OCI-M2 (cell line): Measurements from ENCODE around the gene ROCK1.
"Not testable (repeated sequence)": the region's sequence is repeated elsewhere in the genome, so short reads cannot be mapped to it uniquely, and the experiment has no call there.

Experiments
- DNase-seq: peaks from one replicate; lab custom pipeline; 2025; ENCODE audit not compliant: unreplicated experiment; lab: John Stamatoyannopoulos, UW

Gene ROCK1

DNA sequence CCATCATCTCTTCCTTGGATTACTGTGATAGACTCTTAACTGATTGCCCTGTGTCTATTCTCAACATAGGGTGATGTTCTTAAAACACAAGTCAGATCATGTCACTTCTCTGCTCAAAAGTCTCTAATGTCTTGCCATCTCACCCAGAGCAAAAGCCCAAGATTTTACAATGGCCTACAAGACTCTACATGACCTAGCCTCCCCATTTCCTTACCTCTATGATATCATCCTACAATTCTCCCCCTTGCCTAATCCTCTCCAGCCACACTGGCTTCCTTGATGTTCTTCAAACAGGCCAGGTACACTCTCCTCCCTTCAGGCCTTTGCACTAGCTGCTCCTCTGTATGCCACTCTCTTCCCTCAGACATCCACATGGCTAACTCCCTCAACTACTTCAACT, 55.1 kb downstream of the ROCK1 start:
- no peak for DNase-seq

DNA sequence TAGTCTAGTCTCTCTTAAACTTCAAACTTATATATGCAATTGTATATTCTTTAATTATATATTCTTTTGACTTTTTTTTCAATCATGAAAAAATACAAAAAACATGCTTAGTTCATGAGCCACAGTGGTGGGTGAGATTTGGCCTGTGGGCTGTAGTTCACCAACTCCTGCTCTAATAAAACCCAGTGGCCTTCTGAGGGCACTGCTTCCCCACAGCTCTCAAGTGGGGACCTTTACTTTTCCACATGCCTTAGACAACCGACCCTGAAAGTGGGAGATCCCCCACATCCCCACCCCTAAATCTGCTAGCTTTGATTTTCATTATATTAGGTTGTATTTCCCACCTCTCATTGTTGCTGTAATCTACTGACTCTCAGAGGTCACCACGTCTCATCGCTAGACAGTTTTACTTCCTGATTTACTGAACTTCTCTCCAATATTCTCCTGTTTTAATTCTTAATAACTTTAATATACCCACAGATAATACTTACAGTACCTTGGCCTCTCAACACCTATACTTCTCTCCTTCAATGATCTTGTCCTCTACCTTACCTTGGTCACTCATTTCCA, 57.3 kb downstream of the ROCK1 start:
- no peak for DNase-seq

DNA sequence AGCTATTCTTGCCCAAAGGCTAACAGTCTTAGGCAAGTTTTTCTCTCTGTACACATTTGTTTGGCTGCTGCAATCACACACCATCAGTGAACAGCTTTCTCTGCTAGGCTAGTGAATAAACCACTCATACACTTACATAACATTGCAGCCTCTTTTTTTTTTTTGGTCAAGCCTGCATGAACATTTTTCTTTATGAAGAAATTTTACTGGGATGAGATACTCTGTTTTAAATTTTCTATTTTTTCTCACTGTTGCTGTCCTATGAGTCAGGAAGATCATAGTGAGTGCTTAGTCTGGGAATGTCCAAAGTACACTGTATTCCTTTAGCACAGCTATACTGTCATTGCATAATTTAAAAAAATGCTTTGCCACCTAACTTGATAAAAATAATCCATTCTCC, 58.5 kb downstream of the ROCK1 start:
- DNase-seq, result no peak

DNA sequence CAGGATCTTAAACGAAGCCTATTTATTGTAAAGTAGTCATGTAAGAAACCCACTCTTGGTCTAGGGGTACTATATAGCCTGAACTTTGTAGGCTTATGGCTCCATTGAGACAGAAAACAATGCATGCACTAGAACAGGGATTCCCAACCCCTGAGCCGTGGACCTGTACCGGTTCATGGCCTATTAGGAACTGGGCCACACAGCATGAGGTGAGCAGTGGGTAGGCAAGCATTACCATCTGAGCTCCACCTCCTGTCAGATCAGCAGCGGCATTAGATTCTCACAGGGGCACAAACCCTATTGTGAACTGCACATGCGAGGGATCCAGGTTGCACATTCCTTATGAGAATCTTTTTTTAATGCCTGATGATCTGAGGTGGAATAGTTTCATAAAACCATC, 59.2 kb downstream of the ROCK1 start:
- no peak for DNase-seq

DNA sequence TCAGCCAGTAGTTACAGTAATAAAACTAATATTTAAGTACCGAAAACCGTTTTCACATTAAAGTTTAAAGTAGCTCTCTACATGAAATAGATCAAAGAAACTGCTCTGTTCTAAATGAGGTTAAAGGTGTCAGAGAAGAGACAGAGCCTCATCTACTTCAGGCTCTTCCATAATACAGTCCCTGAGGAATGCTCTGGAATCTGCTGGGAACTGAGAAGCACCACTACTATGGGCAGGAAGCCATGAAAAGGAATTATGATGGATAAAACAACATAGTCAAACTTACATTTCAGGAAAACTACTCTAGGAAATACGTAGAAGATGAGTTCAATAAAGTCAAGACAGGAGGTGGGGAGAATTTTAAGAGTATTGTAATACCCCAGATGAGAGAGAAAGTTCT, 60.0 kb downstream of the ROCK1 start:
- DNase-seq, result no peak

DNA sequence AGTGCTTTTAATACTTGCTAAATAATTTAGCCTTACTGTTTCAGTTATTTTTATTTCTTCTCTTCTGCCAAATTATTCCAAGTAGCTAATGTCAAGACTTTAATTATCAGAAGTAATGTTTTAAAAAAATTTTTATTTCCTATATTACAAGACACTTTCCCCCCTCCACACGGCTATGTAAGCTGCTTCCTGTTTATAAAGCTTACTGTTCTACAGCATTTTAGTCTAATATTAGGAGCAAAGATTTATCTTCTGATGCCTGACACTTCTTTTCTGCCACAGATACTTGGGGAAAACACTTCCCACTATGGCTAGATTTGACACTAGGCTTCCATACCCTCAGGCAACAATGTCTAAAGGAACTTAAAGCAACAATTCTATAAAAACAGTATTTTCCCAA, 62.3 kb downstream of the ROCK1 start:
- DNase-seq, result no peak

- DNase-seq, result no peak
Observed at GRCh38 chr18:21047126-21047525, 64.5 kb downstream of the ROCK1 start.

DNA sequence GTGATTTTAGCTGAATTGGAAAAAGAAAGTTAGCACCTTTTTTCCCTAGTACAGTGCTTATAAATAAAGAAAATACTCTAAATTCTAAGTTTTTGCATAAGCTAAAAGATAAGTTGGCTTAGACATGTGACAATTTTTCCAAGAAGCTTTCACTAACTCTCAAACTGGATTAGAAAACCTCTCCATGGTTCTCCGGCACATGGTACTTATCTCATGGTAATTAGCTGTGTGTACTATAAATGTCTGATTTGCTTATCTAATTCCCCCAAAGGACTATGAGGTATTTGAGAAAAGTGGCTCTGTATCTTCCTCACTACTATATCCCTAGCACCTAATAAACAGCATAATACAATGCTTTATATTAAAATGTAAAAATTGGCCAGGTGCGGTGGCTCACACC, 71.1 kb downstream of the ROCK1 start:
- DNase-seq, result no peak

DNA sequence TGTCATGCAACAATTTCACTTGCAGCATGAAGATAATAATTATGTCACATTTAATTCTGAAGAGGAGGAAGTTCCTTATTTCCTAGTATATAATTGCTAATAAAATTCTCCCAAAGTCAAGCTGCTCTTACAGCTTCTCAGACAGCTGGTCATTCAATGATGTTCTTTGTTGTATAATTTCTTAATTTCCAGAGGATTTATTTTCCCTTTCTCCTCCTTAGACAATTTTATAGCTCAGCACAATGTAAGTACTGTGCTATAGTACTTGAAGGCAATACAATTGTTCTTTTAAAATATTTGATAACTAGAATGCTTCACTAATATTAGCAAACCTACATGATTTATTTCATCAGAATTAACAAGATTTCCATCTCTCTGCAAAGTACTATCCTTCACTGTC, 73.4 kb downstream of the ROCK1 start:
- no peak for DNase-seq

DNA sequence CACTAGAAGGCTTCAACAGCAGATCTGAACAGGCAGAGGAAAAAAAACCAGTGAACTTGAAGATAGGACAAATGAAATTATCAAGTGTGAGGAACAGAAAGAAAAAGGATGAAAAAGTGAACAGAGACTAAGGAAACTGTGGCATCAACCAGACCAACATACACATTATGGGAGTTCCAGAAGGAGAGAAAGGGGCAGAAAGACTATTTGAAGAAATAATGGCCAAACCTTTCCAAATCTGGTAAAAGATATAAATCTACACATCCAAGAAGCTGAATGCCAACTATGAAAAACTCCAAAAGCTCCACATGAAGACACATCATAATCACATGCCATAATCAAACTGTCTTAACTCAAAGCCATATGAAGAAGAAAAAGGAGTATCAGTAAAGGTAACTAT, 79.8 kb downstream of the ROCK1 start:
- DNase-seq, result no peak

- DNase-seq, result not testable (repeated sequence)
Observed at GRCh38 chr18:21018257-21018656, 93.4 kb downstream of the ROCK1 start.

GRCh38 chr18:21012308-21012707, 99.3 kb downstream of the ROCK1 start:
- no peak for DNase-seq

- DNase-seq, result no peak
Observed at GRCh38 chr18:21004726-21005125, 106.9 kb downstream of the ROCK1 start.

GRCh38 chr18:21000667-21001066, 110.9 kb downstream of the ROCK1 start:
- no peak for DNase-seq

GRCh38 chr18:20997371-20997770, 114.2 kb downstream of the ROCK1 start:
- no peak for DNase-seq

DNA sequence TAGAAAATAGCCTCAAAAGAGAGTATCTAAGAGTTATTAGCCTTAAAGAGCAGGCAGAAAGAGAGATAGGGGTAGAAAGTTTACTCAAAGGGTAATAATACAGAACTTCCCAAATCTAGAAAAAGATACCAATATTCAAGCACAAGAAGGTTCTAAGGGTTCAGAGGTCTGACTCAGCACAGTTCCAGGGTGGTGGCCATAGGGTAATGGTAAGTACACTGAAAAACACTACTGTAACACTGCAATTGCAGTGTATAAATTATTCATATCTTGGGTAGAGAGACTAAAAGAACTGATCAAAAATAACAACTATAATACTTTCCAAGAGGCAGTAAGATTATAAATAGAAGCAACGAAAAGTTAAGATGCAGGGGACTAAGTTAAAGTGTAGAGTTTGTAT, 115.2 kb downstream of the ROCK1 start:
- DNase-seq, result no peak

GRCh38 chr18:20988726-20989125, 122.9 kb downstream of the ROCK1 start:
- no peak for DNase-seq

- no peak for DNase-seq
Observed at GRCh38 chr18:20975077-20975476, 136.5 kb downstream of the ROCK1 start.

DNA sequence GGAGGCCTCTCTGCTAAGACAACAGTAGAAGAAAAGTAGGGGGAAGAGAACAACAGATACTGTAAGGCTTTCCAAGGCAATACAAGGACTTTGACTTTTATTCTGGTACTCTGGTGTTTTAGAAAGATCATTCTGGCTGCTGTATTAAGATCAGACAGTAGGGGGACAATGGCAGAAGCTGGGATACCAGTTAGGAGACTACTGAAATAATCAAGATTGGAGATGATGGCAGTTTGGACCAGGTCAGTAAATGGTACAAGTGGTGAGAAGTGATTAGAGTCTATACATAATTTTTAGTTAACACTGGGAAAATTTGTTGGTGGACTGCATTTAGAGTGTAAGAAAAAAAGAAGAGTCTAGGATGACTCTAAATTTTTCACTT, 139.7 kb downstream of the ROCK1 start:
- no peak for DNase-seq

DNA sequence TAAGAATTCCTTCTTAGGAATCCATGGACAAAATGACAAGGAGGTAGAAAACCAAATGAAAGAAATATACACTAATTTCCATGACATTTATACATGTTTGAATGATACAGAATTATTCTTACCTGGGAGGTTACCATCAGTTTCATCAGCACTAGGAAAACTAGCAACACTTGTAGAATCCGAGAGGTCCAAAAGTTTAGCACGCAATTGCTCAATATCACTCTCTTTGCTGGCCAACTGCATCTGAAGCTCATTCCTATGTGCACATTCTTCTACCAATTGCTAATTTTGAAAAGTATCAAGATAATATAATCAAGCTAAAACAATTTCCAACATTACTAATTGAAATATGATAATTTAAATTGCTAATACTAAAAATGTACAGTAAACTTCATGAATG, 144.8 kb downstream of the ROCK1 start:
- no peak for DNase-seq

DNA sequence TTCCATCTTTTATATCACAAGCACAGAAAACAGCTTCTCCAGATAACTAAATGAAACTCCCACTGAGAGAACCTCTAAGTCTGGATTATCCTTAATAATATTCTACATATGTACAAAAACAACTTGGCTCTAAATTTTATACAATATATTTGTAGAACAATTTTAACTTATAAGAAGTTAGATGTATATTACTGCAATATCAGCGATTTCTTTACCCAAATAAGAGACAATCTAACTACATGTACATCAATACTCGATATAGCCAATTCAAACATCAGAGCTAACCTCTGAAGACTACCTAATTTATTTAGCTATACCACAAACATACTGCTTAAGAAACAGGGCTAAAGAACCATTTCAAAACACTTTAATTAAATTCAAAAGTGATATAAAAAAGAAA, 148.6 kb downstream of the ROCK1 start:
- no peak for DNase-seq

DNA sequence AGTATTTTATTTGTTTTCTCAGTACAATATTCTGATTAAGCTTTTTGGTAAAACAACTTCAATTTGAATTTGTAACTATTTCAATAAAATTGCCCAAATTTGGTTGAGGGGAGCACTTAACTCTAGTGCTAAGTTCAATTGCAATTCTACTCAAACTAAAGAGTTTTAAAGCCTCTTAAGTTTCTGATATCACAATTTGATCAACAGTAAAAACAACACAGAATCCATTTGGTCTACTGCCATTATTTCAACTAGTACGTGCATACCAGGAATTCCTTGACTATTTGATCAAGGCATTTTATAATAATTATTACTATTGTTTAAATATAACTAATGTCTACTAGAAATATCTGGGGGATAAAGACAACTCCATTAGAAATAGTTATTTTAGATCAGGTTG, 150.9 kb downstream of the ROCK1 start:
- DNase-seq, result no peak

- DNase-seq, result not testable (repeated sequence)
Observed at GRCh38 chr18:20950827-20951226, 160.8 kb downstream of the ROCK1 start.
